ENCODE measurements around the gene PFKFB1.

DNA sequence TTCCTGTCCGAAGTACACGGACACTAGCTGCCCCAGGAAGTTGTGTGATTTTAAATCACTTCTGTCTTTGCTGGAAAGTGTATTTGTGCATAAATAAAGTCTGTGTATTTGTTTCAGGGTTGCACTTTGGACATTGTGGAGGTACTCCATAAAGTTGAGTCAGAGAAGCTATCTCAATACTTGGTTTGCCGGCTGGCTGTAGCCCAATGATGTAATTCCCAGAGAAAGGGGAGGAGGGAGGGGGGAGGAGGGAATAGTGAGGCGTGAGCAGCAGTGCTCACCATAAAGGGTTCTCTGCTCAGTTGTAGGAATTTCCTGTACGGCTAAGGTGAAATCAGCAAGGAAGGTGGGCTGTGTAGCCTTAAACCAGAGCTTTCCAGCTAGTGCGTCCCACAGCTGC lies 13.7 kb upstream of the PFKFB1 start:
- TF ChIP-seq POLR2AphosphoS5 (IDR thresholded peaks at IDR 0.05; ENCODE audit: borderline replicate concordance, low read depth, low read length) (no peak), FOXP2 (optimal IDR thresholded peaks at IDR 0.05; ENCODE audit: control extremely low read depth, extremely low read length, insufficient read depth) (no peak), EZH2 (IDR thresholded peaks at IDR 0.05) (no peak)

Measured in SK-N-MC (cell line).